ENCODE measurements around the gene AATK.

AATK gene

DNA sequence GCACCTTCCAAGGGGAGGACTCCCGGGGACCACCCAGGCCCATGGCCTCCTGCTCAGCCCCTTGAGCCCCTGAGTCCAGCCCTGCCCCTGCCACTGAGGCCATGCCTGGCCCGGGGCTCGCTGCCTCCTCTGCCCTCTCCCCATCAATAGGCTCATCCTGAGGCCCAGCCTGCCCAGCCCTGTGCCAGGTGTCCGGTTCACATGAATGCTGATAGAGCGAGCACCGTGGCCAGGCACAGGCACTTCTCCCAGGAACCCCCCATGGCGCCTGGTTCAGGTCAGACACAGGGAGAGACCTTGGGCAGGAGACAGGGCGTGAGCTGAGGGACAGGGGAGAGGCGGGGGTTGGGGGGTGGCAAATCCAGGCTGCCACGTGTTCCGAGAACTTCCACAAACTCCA lies 3.5 kb downstream of the AATK start:
- TF ChIP-seq, protein P1, sequence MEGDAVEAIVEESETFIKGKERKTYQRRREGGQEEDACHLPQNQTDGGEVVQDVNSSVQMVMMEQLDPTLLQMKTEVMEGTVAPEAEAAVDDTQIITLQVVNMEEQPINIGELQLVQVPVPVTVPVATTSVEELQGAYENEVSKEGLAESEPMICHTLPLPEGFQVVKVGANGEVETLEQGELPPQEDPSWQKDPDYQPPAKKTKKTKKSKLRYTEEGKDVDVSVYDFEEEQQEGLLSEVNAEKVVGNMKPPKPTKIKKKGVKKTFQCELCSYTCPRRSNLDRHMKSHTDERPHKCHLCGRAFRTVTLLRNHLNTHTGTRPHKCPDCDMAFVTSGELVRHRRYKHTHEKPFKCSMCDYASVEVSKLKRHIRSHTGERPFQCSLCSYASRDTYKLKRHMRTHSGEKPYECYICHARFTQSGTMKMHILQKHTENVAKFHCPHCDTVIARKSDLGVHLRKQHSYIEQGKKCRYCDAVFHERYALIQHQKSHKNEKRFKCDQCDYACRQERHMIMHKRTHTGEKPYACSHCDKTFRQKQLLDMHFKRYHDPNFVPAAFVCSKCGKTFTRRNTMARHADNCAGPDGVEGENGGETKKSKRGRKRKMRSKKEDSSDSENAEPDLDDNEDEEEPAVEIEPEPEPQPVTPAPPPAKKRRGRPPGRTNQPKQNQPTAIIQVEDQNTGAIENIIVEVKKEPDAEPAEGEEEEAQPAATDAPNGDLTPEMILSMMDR (IDR thresholded peaks at IDR 0.05; ENCODE audit: insufficient read depth, low read depth, low read length, missing control alignments), result no peak

DNA sequence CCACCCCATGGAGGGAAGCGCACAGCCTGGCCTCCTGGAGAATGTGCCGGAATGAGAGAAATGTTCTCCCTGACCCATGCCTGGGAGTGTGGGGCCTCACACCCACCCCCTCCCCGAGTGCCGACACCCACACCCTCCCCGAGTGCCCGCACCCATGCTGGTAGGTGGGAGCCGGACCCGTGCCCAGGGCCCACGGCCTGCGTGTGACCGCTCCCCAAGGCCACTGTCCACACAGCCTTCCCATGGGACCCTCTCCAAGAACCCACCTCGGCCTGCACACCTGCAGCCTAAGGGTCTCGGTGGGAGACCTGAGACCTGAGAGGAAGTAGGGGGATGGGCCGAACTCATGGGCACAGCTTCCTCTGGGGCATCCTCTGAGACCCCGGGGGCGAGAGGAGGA lies 4.0 kb downstream of the AATK start:
- no peak overlapping the region for H3K4me3 ChIP-seq (ENCODE audit: low read depth, low read length)

More for the DNA sequence above, 3.5 kb downstream of the AATK start:
- no peak for DNase-seq (ENCODE audit: low read depth)
- no peak overlapping the region for H3K4me3 ChIP-seq (ENCODE audit: low read depth, low read length)

DNA sequence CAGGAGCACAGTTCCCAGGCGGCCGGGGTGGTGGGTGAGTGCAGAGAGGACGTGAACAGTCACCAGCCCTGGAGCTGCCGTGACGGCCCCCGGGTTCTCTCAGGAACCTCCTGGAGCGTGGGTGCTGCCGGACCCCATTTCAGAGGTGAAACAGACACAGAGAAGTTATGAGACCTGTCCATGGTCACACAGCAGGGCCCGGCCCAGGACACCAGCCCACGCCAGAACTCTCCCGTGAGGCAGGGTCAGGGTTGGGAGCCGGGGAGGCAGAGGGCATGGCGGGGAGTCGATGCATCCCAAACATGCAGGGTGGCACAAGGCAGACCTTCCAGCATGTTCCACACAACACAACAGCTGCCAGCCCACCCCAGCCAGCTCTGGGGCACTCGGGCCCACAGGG lies 4.5 kb downstream of the AATK start:
- H3K4me3 ChIP-seq (ENCODE audit: low read depth, low read length), result no peak overlapping the region
- DNase-seq (ENCODE audit: low read depth), result no peak
- TF ChIP-seq, protein P1 (IDR thresholded peaks at IDR 0.05; ENCODE audit: insufficient read depth, low read depth, low read length, missing control alignments), result no peak

More for the DNA sequence above, 4.0 kb downstream of the AATK start:
- TF ChIP-seq, protein P1 (IDR thresholded peaks at IDR 0.05; ENCODE audit: insufficient read depth, low read depth, low read length, missing control alignments), result no peak
- no peak for DNase-seq (ENCODE audit: low read depth)

DNA sequence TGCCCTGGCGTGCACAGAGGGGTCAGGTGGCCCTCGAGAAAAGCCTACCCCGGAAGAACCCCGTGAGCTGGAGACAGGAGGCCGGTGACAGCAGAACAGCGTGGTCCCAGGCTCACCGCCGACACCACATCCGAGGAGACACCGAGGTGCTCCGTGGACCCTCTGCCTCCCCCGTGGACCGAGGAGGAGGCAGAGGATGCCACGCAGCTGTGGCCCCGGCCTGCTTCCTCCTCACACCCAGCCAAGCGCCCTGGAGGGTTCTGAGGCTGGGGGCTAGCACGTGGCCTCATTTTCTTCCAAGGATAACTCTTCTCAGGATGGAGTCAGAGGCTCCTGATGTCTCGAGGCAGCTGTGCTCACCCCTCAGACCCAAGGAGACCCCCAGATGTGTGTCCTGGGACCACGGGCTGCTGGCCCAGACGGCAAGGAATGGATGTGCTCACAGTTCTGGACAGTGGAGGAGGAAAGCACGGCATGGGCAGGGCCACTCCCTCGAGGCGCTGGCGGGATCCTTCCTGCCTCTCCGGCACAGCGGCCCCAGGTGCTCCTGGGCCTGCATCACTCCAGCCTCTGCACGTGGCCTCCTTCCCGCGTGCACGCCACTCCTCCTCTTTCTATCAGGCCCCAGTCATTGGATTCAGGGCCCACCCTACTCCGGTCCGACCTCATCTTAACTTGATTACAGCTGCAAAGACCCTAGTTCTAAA lies 5.1 kb downstream of the AATK start:
- no peak overlapping the region for H3K4me3 ChIP-seq (ENCODE audit: low read depth, low read length)
- DNase-seq (ENCODE audit: low read depth), result no peak
- TF ChIP-seq, protein P1 (IDR thresholded peaks at IDR 0.05; ENCODE audit: insufficient read depth, low read depth, low read length, missing control alignments), result no peak

DNA sequence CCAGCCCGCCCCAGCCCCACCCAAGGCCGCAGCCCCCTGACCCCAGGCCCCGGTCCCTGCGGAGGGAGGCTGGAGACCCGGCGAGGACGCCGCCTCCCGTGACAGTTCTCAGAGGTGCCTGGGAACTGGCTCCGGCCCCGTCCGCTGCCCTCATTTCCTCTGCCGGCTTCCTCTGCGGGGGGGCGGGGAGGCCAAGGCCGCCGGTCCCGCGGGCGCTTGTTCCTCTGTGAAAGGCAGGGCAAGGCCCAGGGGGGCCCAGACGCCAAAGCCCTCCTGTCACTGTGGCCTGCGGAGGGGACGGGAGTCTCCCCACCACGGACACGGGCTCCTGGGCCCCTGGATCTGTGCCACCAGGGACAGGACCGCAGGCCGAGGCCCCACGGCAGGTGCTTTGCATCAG lies 5.7 kb downstream of the AATK start:
- no peak for DNase-seq (ENCODE audit: low read depth)
- TF ChIP-seq, protein P1 (IDR thresholded peaks at IDR 0.05; ENCODE audit: insufficient read depth, low read depth, low read length, missing control alignments), result no peak
- H3K4me3 ChIP-seq (ENCODE audit: low read depth, low read length), result no peak overlapping the region

DNA sequence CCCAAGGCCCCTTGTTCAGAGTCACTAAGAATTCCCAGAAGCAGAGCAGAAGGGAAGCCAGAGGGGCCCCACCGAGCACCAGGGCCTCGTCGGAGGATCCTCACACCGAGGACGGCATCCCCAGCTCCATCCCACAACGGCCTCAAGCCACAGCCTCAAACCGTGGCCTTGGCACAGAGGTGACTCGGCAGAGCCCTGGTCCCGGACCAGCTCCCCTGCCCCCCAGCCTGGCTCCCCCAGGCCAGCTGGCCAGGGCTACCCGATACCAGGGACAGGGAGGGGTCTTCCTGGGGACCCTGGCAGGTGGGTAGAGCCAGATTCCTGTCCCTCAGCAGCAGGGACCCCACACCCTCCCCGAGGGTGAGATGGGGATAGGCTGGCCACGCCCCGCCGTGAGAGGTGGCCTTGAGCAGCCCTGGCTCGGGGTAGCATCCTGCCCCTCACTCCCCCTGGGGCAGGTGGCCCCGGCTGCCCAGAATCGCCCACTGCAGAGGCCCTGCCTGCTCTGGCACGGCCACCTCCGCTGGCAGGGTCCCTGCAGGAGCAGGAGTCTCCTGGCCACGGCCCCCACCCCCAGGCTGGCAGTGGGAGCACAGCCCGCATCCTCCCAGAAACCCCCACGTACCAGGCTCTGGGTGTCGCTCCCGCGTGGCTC lies 6.3 kb downstream of the AATK start:
- H3K4me3 ChIP-seq (ENCODE audit: low read depth, low read length), result no peak overlapping the region
- no peak for DNase-seq (ENCODE audit: low read depth)
- TF ChIP-seq, protein P1 (IDR thresholded peaks at IDR 0.05; ENCODE audit: insufficient read depth, low read depth, low read length, missing control alignments), result no peak
